Thyroid gland (tissue), 4 donors: ENCODE data around the gene POGZ. TPM values are rescaled to one million over a fixed set of nuclear protein-coding genes. Genes with fewer than 3 reads are reported as not detected.
"Not testable (repeated sequence)": the region's sequence is repeated elsewhere in the genome, so short reads cannot be mapped to it uniquely, and the experiment has no call there.

Experiments
- DNase-seq, 2 donors: peaks; one replicate each; pipeline ENCODE4 v3.0.0-alpha.2; 2019
- H3K27ac ChIP-seq, 3 donors: fragments of 200-600 bp; sonication (generic); 1 replicate in 2 of 3; 2 replicates in 1 of 3; pipeline ENCODE4 v1.5.1; 2016 to 2019; ENCODE audit warnings: mild to moderate bottlenecking in 1 of 3, moderate library complexity in 1 of 3
- H3K27me3 ChIP-seq: fragments of 200-600 bp; sonication (generic); one replicate; pipeline ENCODE4 v1.5.1; 2019
- H3K36me3 ChIP-seq, 2 donors: fragments of 200-600 bp; sonication (generic); one replicate each; pipeline ENCODE4 v1.5.1; 2016 to 2019
- H3K4me1 ChIP-seq, 2 donors: fragments of 200-600 bp; sonication (generic); one replicate each; pipeline ENCODE4 v1.5.1; 2017 to 2019
- H3K4me3 ChIP-seq, 3 donors: fragments of 200-600 bp; sonication (generic); replicated peaks in 1 of 3; 1 replicate in 2 of 3; 2 replicates in 1 of 3; pipeline ENCODE4 v1.5.1; 2016; ENCODE audit warnings: mild to moderate bottlenecking in 1 of 3
- H3K9me3 ChIP-seq: fragments of 200-600 bp; sonication (generic); one replicate; pipeline ENCODE4 v1.5.1; 2017
- CTCF ChIP-seq, 6 experiments: fragments of 200-600 bp in 3 of 6; fragments of 450-650 bp in 3 of 6; sonication (generic) in 3 of 6; IDR thresholded peaks; one replicate each; pipeline ENCODE4 v1.5.1; 2016 to 2019; ENCODE audit warnings: antibody characterized with exemption in 6 of 6, mild to moderate bottlenecking in 2 of 6, inconsistent platforms in 1 of 6, moderate library complexity in 1 of 6
- POLR2A ChIP-seq, 2 donors: fragments of 450-650 bp; IDR thresholded peaks; one replicate each; pipeline ENCODE4 v1.6.1; 2017; ENCODE audit warnings: antibody characterized with exemption in 2 of 2, mild to moderate bottlenecking in 2 of 2, moderate library complexity in 1 of 2
- WGBS, 2 donors: methylation state at CpG; one replicate each; pipeline ENCODE4 v1.1.5; 2017; 5-methylcytosine and 5-hydroxymethylcytosine counted together
- intact Hi-C: fragments of 100-400 bp; cut with DNase I; formaldehyde crosslinking; loops from one replicate; pipeline ENCODE4 v1.15.1; 2023
- total RNA-seq, 4 donors: library from RNA; depleted of rRNA; stranded (reverse); fragments of >200 nt; gene quantifications; one replicate each; pipeline ENCODE4 v1.2.3, GENCODE V29; 2016

POGZ gene
- total RNA-seq, 4 donors from 2014 or later, result 66.0 to 103 (median 88.3) TPM

GRCh38 chr1:151402764-151403163 lies 56.5 kb downstream of the POGZ start:
- WGBS, 2 donors, result 76 to 82% methylated on average over 2 of the region's 2 CpGs
- TF ChIP-seq CTCF (IDR thresholded peaks at IDR 0.05), result no peak
- TF ChIP-seq POLR2A (IDR thresholded peaks at IDR 0.05), result no peak
- intact Hi-C loops, result no loop called here
- Histone ChIP-seq H3K4me1 (peaks cover 6 to 19% of the 10 kb centered on the region in 2 donors), H3K9me3 (no peaks in the 10 kb centered on the region), H3K27me3 (no peaks in the 10 kb centered on the region), H3K27ac (no peak overlapping the region), H3K4me3 (no peak overlapping the region), H3K36me3 (peaks cover 58 to 60% of the 10 kb centered on the region in 2 donors)
- no peak for DNase-seq

- Histone ChIP-seq H3K4me1 (peaks cover 6 to 21% of the 10 kb centered on the region in 2 donors), H3K27me3 (no peaks in the 10 kb centered on the region), H3K27ac (no peak overlapping the region), H3K4me3 (no peak overlapping the region), H3K9me3 (no peaks in the 10 kb centered on the region), H3K36me3 (peaks cover 49 to 51% of the 10 kb centered on the region in 2 donors)
- WGBS, 2 donors, result 80 to 96% methylated on average over 2 of the region's 2 CpGs
- TF ChIP-seq CTCF (IDR thresholded peaks at IDR 0.05) (no peak), POLR2A (IDR thresholded peaks at IDR 0.05) (no peak)
- intact Hi-C loops, result no loop called here
- no peak for DNase-seq
Measured at GRCh38 chr1:151401860-151402259, 57.4 kb downstream of the POGZ start.

- 91 to 96% methylated on average over 13 of the region's 13 CpGs for WGBS, 2 donors
- Histone ChIP-seq H3K27me3 (no peaks in the 10 kb centered on the region), H3K9me3 (no peaks in the 10 kb centered on the region), H3K4me3 (no peak overlapping the region), H3K27ac (no peak overlapping the region), H3K4me1 (peaks cover 6 to 21% of the 10 kb centered on the region in 2 donors), H3K36me3 (peaks cover 45% of the 10 kb centered on the region in 2 donors)
- intact Hi-C loops, result no loop called here
- DNase-seq, result no peak
- no peak for TF ChIP-seq CTCF (IDR thresholded peaks at IDR 0.05)
- no peak for TF ChIP-seq POLR2A (IDR thresholded peaks at IDR 0.05)
Measured at GRCh38 chr1:151401125-151401788, 58.0 kb downstream of the POGZ start.

- Histone ChIP-seq H3K4me1 (peaks cover 6 to 21% of the 10 kb centered on the region in 2 donors), H3K27ac (peak within 1 kb of the TSS; percentile 71 to 87 (median 82)), H3K36me3 (peaks cover 28 to 29% of the 10 kb centered on the region in 2 donors), H3K27me3 (no peaks in the 10 kb centered on the region), H3K9me3 (no peaks in the 10 kb centered on the region), H3K4me3 (peak within 1 kb of the TSS; percentile 55 to 99 (median 89))
- peak; percentile 89 to 90 for DNase-seq
- TF ChIP-seq CTCF (IDR thresholded peaks at IDR 0.05) (peak in 5 of 6 experiments; percentile 16 to 49 (median 37)), POLR2A (IDR thresholded peaks at IDR 0.05) (peak in 1 of 2 donors; percentile 74)
- 1% methylated on average over 56 to 63 of the region's 63 CpGs for WGBS, 2 donors
- intact Hi-C loops, result no loop called here
Measured at GRCh38 chr1:151399324-151400171, 59.7 kb downstream of the POGZ start, which contains the start of gene PSMB4. Gene PSMB4, plus strand, starts transcription at chr1:151399573. Its CDS starts 15 bp downstream, at chr1:151399588.

GRCh38 chr1:151396265-151396664 lies 63.0 kb downstream of the POGZ start:
- H3K27ac ChIP-seq, H3K36me3 ChIP-seq, H3K27me3 ChIP-seq, H3K4me3 ChIP-seq, intact Hi-C loops, DNase-seq, H3K9me3 ChIP-seq: not testable (repeated sequence)
- H3K4me1 ChIP-seq, result peaks cover 6 to 21% of the 10 kb centered on the region in 2 donors
- 70 to 76% methylated on average over 5 of the region's 5 CpGs for WGBS, 2 donors
